ENCODE results near the gene EIF1. TPM values are rescaled to one million over a fixed set of nuclear protein-coding genes. Genes with fewer than 3 reads are reported as not detected.
"Not testable (repeated sequence)": the region's sequence is repeated elsewhere in the genome, so short reads cannot be mapped to it uniquely, and the experiment has no call there.

Gene EIF1
- 836 TPM for polyA plus RNA-seq (ENCODE audit: insufficient read length)

DNA sequence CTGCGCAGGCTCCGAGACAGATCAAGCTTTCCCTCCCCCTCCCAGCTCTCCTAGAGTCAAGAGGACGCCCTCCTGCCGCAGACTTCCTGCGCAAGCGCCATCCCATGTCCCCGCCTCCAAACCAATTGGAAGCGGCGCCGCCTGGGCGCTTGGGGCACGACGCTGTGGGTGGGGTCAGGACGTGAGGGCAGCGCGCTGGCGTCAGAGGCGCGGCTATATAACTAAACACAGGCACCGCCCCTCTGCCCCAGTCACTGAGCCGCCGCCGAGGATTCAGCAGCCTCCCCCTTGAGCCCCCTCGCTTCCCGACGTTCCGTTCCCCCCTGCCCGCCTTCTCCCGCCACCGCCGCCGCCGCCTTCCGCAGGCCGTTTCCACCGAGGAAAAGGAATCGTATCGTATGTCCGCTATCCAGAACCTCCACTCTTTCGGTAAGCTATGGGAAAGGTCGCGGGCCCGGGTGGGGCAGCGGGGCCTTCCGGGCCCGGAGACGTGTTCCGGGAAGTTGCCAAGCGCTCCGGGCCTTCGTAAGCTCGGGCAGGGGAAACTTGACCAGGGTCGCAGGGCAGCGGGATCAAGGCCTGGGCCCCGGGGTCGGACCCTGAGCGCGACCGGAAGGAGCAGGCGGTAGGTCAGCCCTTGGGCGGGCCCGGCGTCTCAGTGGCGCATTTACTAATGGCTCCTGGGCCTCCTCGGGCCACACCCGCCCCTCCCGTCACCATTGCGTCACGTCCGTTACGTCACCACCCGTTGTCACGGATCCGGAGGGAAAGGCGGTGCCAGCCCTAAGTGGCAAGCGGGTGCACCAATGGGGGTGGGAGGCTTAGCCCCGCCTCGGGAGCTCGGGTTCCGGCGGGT, at the start of gene EIF1:
Gene EIF1, plus strand, starts transcription at position 245 of the 856 bp plus-strand sequence. Its CDS starts 154 bp downstream, at position 399.
- DNase-seq, result peak; percentile 100

GRCh38 chr17:41638941-41639340, 49.7 kb upstream of the EIF1 start:
- no peak for DNase-seq

- no peak for DNase-seq
Observed at GRCh38 chr17:41639492-41640473, 48.9 kb upstream of the EIF1 start.

GRCh38 chr17:41640596-41640995, 48.1 kb upstream of the EIF1 start:
- not testable (repeated sequence) for DNase-seq

DNA sequence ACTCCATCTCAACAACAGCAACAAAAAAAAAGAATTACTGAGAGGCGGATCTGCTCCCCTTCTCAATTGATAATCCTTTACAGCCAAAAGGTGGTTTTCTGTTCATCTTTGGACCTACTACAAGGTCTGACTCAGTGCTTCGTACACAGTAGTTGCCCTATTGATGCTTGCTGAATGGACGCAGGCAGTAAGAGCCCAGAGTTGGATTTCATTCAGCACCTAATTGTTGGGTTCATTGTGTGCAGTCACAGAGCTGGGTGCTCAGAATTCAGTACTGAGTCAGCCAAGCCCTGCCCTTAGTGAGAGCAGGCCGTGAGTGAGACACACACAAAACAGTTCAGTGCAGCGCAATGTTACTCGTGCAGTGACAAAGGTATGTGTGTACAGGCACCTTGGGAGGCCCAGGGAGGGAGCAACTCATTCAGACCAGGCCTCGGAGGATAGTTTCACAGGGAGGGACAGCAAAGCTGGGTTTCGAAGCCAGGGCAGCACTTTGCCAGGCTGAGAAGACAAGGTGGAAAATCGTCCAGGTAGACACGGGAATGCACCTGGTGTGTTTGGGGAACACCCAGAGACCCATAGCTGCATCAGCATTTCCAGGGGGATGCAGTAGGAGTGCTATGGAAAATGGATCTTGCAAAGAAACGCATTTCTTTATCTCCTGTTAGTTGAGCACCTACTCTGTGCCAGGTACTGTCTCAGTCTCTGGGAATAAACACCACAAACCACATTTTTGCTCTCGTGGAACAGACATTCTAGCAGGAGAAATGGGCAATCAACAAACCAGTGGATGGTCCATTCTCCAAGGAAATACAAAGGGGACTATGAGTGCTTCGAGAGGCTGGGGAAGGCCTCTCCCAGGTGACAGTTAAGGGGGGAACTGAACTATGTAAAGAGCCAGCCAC, 46.2 kb upstream of the EIF1 start:
- DNase-seq, result no peak

GRCh38 chr17:41647038-41647813, 41.5 kb upstream of the EIF1 start:
- DNase-seq, result no peak

- DNase-seq, result peak; percentile 77
Observed at GRCh38 chr17:41647940-41648410, 40.7 kb upstream of the EIF1 start.

DNA sequence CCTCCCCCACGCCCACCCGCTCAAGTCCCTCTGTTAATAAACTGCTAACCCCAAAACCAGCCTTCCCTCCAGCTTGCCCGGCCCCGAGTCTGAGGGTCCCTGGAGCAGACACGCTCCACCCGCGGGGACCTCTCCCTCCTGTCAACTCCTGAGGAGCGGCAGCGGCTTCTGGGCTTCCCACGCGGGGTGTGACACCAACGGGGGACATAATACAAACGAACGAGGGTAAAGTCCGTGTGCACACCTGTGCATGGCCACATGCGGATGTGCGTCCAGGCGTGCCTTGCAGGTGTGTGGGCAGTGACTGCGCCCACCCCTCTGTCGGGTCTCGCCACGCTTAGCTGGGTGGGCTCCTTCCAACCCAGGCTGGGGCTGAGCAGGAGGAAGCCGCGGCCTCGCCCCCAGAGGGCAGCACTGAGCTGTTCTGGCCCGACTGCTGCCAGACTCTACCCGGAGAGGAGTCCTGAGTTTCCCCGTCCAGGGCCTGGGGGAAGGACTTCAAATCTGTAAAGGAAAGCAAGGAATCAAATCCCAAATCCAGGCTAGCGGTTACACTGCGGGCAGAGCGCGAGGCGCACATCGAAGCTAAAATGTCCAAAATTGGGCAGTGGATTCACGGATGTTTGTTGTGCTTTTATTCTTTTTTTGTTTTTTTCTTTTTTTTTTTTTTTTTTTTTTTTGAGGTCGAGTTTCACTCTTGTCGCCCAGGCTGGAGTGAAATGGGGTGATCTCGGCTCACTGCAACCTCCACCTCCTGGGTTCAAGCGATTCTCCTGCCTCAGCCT, 40.1 kb upstream of the EIF1 start:
- DNase-seq, result peak; percentile 86

GRCh38 chr17:41649923-41650519, 38.7 kb upstream of the EIF1 start:
- no peak for DNase-seq

- DNase-seq, result no peak
Observed at GRCh38 chr17:41650794-41651624, 37.7 kb upstream of the EIF1 start.

DNA sequence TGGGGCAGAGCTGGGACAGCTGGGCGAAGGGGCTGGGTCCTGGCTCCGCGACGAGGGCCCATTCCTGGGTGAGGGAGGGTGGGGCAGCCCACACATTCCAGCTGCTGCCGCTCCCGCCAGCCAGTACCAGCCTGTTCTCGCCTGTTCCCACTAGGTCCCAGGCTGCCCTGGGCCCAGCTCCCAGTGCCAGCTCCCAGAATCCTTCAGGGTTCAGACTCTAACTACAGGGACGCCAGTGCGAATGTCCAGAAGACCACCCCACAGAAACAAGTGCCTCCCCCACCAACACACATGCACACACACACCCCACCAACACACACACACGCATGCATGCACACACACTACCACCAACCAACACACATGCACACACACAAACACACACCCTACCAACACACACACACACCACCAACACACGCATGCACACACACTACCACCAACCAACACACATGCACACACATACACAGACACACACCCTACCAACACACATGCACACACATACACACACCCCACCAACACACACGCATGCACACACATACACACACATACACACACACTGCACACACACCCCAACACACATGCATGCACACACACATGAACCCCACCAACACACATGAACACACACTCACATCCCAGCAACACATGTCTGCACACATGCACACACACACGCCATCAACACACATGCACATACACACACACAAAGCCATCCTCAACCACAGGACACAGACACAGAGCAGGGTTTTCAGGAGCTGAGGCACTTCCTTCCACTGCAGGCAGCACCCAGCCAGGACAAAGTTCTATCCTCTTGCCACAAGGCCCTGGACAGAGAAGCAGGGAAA, 36.8 kb upstream of the EIF1 start:
- DNase-seq, result peak; percentile 53

DNA sequence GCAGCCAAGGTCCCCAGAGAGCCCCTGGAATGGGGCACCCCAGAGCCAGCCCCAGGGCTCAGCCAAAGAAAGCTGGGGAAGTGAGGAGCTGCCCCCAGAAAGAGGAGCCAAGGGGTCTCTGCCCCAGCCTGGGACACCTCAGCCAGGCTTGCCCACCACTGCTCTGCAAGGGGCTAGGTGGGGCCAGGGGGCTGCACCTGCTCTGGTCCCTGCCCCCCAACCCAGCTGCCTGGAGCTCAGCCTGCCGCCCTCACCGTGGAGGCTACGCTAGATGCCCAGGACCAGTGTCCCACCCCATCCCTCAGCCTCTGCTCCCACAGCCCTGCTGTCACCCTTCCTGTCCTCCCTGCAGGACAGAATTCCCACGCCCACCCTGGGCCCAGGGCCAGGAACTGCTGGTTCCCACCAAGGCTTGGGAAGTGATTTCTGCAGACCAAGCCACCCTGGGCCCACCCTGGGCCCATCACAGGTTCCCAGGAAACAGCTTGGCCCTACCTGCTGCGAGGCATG, 36.2 kb upstream of the EIF1 start:
- DNase-seq, result no peak

DNA sequence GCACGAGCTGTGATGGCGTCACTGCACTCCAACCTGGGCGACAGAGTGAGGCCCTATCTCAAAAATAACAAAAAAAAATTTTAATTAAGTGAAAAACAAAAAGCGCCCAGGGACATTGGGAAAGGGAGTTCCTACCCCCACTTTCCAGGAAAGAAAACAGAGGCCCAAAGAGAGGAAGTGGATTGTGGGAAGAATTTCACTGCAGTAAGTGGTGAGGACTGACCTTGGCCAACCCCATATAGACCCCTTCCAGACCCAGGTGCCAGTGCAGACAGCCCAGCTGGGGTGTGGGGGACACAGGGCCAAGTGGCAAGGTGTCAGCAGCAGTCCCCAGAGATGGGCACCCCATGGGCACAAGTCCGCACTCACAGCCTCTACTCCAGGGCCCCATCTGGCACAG, 35.3 kb upstream of the EIF1 start:
- DNase-seq, result no peak

- DNase-seq, result no peak
Observed at GRCh38 chr17:41653892-41654677, 34.6 kb upstream of the EIF1 start.

- no peak for DNase-seq
Observed at GRCh38 chr17:41654678-41655607, 33.7 kb upstream of the EIF1 start.

All from hindlimb muscle (tissue), 1 donor.